Transverse colon (tissue), 4 donors: ENCODE data around the gene POLD1. TPM values are rescaled to one million over a fixed set of nuclear protein-coding genes. Genes with fewer than 3 reads are reported as not detected.
"Not testable (repeated sequence)": the region's sequence is repeated elsewhere in the genome, so short reads cannot be mapped to it uniquely, and the experiment has no call there.

Experiments
- DNase-seq: peaks from one replicate; pipeline ENCODE4 v3.0.0-alpha.2; 2019
- H3K27ac ChIP-seq, 4 donors: fragments of 200-600 bp; sonication (generic); 2 replicates each; pipeline ENCODE4 v1.5.1; 2016 to 2018; ENCODE audit warnings: inconsistent platforms in 4 of 4
- H3K27me3 ChIP-seq: fragments of 200-600 bp; sonication (generic); 2 replicates; pipeline ENCODE4 v1.5.1; 2017; ENCODE audit warnings: inconsistent platforms
- H3K36me3 ChIP-seq, 4 donors: fragments of 200-600 bp; sonication (generic); 2 replicates each; pipeline ENCODE4 v1.5.1; 2017 to 2019; ENCODE audit warnings: inconsistent platforms in 4 of 4
- H3K4me1 ChIP-seq, 4 donors: fragments of 200-600 bp; sonication (generic); 2 replicates each; pipeline ENCODE4 v1.5.1; 2017 to 2020; ENCODE audit warnings: inconsistent platforms in 4 of 4
- H3K4me3 ChIP-seq, 4 donors: fragments of 200-600 bp; sonication (generic); 1 replicate in 1 of 4; 2 replicates in 3 of 4; pipeline versions ENCODE4 v1.5.1 to v1.6.1; 2017 to 2019; ENCODE audit warnings: inconsistent platforms in 4 of 4
- H3K9me3 ChIP-seq, 2 donors: fragments of 200-600 bp; sonication (generic); 2 replicates each; pipeline ENCODE4 v1.5.1; 2017 to 2019; ENCODE audit warnings: inconsistent platforms in 2 of 2
- EP300 ChIP-seq: sonication (generic); formaldehyde crosslinking; IDR thresholded peaks from one replicate; pipeline ENCODE4 v1.6.1; 2017; ENCODE audit warnings: antibody characterized with exemption, low read depth
- POLR2A ChIP-seq: fragments of 450-650 bp; IDR thresholded peaks from one replicate; pipeline ENCODE4 v1.6.1; 2016; ENCODE audit warnings: antibody characterized with exemption, mild to moderate bottlenecking, moderate library complexity
- POLR2AphosphoS5 ChIP-seq, 3 donors: sonication (generic); formaldehyde crosslinking; IDR thresholded peaks; one replicate each; pipeline ENCODE4 v1.6.1; 2016; ENCODE audit warnings: antibody characterized with exemption in 3 of 3
- WGBS, 2 donors: methylation state at CpG; one replicate each; pipeline ENCODE4 v1.1.5; 2018; ENCODE audit warnings: low coverage in 1 of 2; 5-methylcytosine and 5-hydroxymethylcytosine counted together
- in situ Hi-C, 4 donors: fragments of 200-750 bp; cut with MboI; loops; one replicate each; pipeline versions ENCODE4 v1.15.0 to v1.15.1; 2017; ENCODE audit warnings: low sequenced_read_pairs in 3 of 4, low pct_ligation_motif_present in 1 of 4, low pct_unique_long_range_greater_than_20kb in 1 of 4
- intact Hi-C: fragments of 100-400 bp; cut with DNase I; formaldehyde crosslinking; loops from one replicate; pipeline ENCODE4 v1.15.1; 2023; ENCODE audit warnings: low total_unique reads
- total RNA-seq, 4 donors: library from RNA; depleted of rRNA; stranded (reverse); fragments of >200 nt; gene quantifications; one replicate each; pipeline ENCODE4 v1.1.0, GENCODE V29; 2016
- TF ChIP-seq, protein P1 (sequence below), 5 experiments: fragments of 200-600 bp in 3 of 5; fragments of 450-650 bp in 2 of 5; sonication (generic) in 3 of 5; IDR thresholded peaks; 1 replicate in 2 of 5; 2 replicates in 3 of 5; pipeline ENCODE4 v1.5.1; 2016 to 2017; ENCODE audit warnings: antibody characterized with exemption in 5 of 5, inconsistent platforms in 3 of 5, mild to moderate bottlenecking in 2 of 5, moderate library complexity in 1 of 5

Gene POLD1
- total RNA-seq, 4 donors from 2014 or later: 14.6 to 59.1 (median 25.9) TPM

- no peak overlapping the region for H3K27ac ChIP-seq
- in situ Hi-C loops: no loop called here
These were observed 50.4 kb downstream of the POLD1 start for GRCh38 chr19:50434525-50434924.

DNA sequence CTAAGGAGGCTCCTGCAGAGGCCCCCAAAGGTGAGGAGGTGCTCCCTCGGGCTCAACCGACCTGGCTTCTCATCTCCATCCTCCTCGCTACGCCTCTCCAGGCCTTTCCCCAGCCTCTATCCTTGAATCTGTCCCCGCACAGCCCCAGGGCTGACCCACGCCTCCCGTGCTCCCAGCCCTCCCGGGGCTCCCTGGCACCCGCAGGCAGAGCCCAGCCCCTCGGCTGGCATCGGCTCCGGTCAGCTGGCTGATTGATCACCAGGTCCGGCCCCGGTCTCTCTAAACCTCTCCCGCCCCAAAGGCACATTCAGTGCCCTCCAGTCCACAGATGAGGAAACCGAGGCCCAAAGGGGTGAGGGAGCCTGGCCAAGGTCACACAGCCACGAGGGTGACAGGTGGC, 51.1 kb downstream of the POLD1 start:
- Histone ChIP-seq H3K27ac (no peak overlapping the region), H3K9me3 (no peaks in the 10 kb centered on the region), H3K36me3 (no peaks in the 10 kb centered on the region), H3K4me1 (peaks cover 6 to 20% (median 18%) of the 10 kb centered on the region in 4 donors), H3K4me3 (no peak overlapping the region), H3K27me3 (peaks cover 38% of the 10 kb centered on the region)
- intact Hi-C loops (no loop called here), in situ Hi-C loops (no loop called here)
- no peak for DNase-seq
- 82% methylated on average over 17 of the region's 17 CpGs; no CpG with 5 or more reads in 1 of the 2 donors for WGBS, 2 donors
- no peak for TF ChIP-seq EP300
- no peak for TF ChIP-seq POLR2A
- TF ChIP-seq, protein P1, sequence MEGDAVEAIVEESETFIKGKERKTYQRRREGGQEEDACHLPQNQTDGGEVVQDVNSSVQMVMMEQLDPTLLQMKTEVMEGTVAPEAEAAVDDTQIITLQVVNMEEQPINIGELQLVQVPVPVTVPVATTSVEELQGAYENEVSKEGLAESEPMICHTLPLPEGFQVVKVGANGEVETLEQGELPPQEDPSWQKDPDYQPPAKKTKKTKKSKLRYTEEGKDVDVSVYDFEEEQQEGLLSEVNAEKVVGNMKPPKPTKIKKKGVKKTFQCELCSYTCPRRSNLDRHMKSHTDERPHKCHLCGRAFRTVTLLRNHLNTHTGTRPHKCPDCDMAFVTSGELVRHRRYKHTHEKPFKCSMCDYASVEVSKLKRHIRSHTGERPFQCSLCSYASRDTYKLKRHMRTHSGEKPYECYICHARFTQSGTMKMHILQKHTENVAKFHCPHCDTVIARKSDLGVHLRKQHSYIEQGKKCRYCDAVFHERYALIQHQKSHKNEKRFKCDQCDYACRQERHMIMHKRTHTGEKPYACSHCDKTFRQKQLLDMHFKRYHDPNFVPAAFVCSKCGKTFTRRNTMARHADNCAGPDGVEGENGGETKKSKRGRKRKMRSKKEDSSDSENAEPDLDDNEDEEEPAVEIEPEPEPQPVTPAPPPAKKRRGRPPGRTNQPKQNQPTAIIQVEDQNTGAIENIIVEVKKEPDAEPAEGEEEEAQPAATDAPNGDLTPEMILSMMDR (IDR thresholded peaks at IDR 0.05): no peak
- TF ChIP-seq POLR2AphosphoS5 (IDR thresholded peaks at IDR 0.05): no peak

More at GRCh38 chr19:50434525-50434924, 50.4 kb downstream of the POLD1 start:
- Histone ChIP-seq H3K9me3 (no peaks in the 10 kb centered on the region), H3K36me3 (no peaks in the 10 kb centered on the region), H3K4me3 (no peak overlapping the region), H3K4me1 (peaks cover 6 to 20% (median 18%) of the 10 kb centered on the region in 4 donors), H3K27me3 (peaks cover 45% of the 10 kb centered on the region)
- TF ChIP-seq POLR2A (no peak), EP300 (no peak), POLR2AphosphoS5 (IDR thresholded peaks at IDR 0.05) (no peak)
- TF ChIP-seq, protein P1 (IDR thresholded peaks at IDR 0.05): no peak
- intact Hi-C loops: no loop called here
- 43% methylated on average over 12 of the region's 12 CpGs; no CpG with 5 or more reads in 1 of the 2 donors for WGBS, 2 donors
- DNase-seq: peak; percentile 27

DNA sequence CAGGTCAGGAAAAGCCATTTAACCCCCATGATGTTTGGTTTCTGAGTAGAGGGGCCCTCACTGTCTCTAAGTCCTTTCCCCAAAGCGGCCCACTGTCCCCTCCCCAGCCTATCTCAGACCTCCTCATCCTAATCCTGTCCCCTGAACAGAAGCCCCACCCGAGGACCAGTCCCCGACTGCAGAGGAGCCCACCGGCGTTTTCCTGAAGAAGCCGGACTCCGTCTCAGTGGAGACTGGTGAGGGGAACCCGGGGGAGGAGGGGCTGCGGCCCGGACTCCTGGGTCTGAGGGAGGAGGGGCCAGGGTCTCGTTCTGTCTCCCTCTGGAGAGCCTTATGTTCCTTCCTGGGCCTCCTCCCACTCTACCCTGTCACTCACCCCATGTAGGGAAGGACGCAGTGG, 51.5 kb downstream of the POLD1 start:
- H3K27me3 ChIP-seq: peaks cover 33% of the 10 kb centered on the region
- H3K27ac ChIP-seq: no peak overlapping the region
- H3K9me3 ChIP-seq: no peaks in the 10 kb centered on the region
- in situ Hi-C loops (no loop called here), intact Hi-C loops (no loop called here)
- H3K4me1 ChIP-seq: peaks cover 6 to 20% (median 18%) of the 10 kb centered on the region in 4 donors
- H3K4me3 ChIP-seq: no peak overlapping the region
- TF ChIP-seq POLR2AphosphoS5 (IDR thresholded peaks at IDR 0.05) (no peak), POLR2A (no peak), EP300 (no peak)
- TF ChIP-seq, protein P1 (IDR thresholded peaks at IDR 0.05): no peak
- WGBS, 2 donors: 84% methylated on average over 12 of the region's 12 CpGs; no CpG with 5 or more reads in 1 of the 2 donors
- H3K36me3 ChIP-seq: no peaks in the 10 kb centered on the region
- no peak for DNase-seq

- in situ Hi-C loops: no loop called here
- TF ChIP-seq POLR2AphosphoS5 (IDR thresholded peaks at IDR 0.05) (no peak), POLR2A (no peak), EP300 (no peak)
- TF ChIP-seq, protein P1 (IDR thresholded peaks at IDR 0.05): no peak
- DNase-seq: no peak
- Histone ChIP-seq H3K4me1 (no peaks in the 10 kb centered on the region), H3K9me3 (no peaks in the 10 kb centered on the region), H3K27ac (no peak overlapping the region), H3K27me3 (peaks cover 17% of the 10 kb centered on the region), H3K4me3 (no peak overlapping the region), H3K36me3 (no peaks in the 10 kb centered on the region)
- WGBS, 2 donors: 87 to 94% methylated on average over 3 to 5 of the region's 5 CpGs
- intact Hi-C loops: no loop called here
These were observed 53.8 kb downstream of the POLD1 start for GRCh38 chr19:50437862-50438449.

DNA sequence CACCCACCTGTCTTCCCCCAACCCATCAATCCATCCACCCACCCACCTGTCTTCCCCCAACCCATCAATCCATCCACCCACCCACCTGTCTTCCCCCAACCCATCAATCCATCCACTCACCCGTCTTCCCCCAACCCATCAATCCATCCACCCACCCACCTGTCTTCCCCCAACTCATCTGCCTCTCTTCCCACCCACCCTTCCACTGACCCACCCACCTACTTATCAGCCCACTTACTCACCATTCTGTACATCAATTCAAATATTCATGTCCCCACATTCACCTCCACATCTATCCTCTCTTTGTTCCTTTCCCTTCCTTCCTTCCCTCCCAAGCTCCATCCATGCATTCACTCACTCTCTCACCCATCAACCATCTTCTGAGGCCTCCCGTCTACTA, 55.0 kb downstream of the POLD1 start:
- intact Hi-C loops, H3K9me3 ChIP-seq, H3K27me3 ChIP-seq, DNase-seq, H3K36me3 ChIP-seq, H3K27ac ChIP-seq, H3K4me3 ChIP-seq, in situ Hi-C loops, H3K4me1 ChIP-seq: not testable (repeated sequence)
- 70 to 100% methylated on average over 1 to 2 of the region's 2 CpGs for WGBS, 2 donors
